GM10248 (cell line): Measurements from ENCODE around the gene RAP1GAP.

Experiments used
- CTCF ChIA-PET: fragments of 300-600 bp; sonication (Branson Sonifier 250); formaldehyde crosslinking; extraction: SDS; loops from one replicate; lab custom pipeline; 2021; ENCODE audit warnings: antibody characterized with exemption; lab: Yijun Ruan, JAX
- POLR2A ChIA-PET: fragments of 350-650 bp; sonication (Branson Sonifier 250); formaldehyde crosslinking; extraction: SDS; loops from one replicate; lab custom pipeline; 2020; ENCODE audit warnings: antibody characterized with exemption; lab: Yijun Ruan, JAX
- DNase-seq: peaks from one replicate; pipeline ENCODE4 v3.0.0; 2012; ENCODE audit errors: extremely low spot score
- TF ChIP-seq, protein P1 (sequence below): IDR thresholded peaks from 2 replicates; pipeline ENCODE4 v1.5.1; 2012; ENCODE audit warnings: mild to moderate bottlenecking, low read depth; ENCODE audit errors: extremely low read depth, missing control alignments, control extremely low read depth

Gene RAP1GAP

DNA sequence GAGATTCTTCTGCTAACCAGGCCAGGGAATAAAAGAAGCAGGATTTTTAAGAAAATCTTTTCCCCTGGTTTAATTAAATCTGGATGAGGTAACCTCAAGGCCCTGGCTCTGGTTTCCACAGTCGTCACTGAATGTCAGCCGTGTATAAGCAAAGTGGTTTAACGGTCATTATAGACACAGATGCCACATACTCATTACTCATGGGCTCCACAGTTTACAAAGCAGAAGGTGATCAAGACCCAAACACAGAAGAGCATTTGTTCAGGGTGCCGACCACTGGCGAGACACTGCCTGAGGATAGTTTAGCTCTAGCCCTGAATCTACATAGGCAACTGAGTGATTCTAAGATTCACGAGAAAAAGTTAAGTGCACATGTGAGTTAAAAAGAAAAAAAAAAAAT is 27.8 kb upstream of the RAP1GAP start:
- no peak for DNase-seq
- POLR2A ChIA-PET, result no interaction called here
- TF ChIP-seq, protein P1, sequence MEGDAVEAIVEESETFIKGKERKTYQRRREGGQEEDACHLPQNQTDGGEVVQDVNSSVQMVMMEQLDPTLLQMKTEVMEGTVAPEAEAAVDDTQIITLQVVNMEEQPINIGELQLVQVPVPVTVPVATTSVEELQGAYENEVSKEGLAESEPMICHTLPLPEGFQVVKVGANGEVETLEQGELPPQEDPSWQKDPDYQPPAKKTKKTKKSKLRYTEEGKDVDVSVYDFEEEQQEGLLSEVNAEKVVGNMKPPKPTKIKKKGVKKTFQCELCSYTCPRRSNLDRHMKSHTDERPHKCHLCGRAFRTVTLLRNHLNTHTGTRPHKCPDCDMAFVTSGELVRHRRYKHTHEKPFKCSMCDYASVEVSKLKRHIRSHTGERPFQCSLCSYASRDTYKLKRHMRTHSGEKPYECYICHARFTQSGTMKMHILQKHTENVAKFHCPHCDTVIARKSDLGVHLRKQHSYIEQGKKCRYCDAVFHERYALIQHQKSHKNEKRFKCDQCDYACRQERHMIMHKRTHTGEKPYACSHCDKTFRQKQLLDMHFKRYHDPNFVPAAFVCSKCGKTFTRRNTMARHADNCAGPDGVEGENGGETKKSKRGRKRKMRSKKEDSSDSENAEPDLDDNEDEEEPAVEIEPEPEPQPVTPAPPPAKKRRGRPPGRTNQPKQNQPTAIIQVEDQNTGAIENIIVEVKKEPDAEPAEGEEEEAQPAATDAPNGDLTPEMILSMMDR, result no peak
- CTCF ChIA-PET, result no interaction called here

DNA sequence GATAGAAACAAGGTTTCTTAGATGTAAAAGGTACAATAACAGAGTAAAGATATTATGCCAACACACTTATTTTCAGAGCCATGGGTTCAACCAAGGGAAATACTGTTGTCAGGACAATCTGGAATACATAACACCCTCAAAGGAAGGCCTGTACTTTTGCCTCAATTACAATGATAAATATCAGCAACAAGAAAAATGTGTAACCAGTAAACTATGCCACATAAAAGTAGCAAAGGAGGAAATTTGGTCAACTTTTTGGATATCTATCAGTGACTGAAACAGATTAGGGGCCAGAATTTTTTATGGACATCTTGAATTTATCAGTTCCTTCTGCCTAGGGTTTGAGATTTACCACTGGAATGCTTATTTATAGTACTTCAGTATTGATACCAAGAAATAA is 24.6 kb upstream of the RAP1GAP start:
- CTCF ChIA-PET, result no interaction called here
- TF ChIP-seq, protein P1, result no peak
- no peak for DNase-seq
- POLR2A ChIA-PET, result no interaction called here

DNA sequence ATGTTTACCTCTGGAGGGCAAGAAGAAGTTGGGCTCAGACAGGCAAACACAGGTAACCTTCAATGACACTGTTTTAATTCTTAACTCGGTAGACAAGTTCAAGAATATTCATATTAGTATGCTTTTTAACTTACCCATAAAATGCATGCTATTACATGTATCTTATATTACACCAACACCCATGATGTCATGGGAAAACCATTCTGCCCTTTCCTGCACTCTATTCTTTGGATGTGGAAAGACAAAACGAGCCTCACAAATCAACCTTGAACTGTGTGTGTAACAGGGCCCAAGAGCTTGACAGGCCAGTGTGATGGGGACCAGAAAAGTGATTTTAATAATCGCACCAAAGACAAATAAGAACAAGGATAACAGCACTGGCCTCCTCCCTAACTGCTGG is 22.6 kb upstream of the RAP1GAP start:
- no peak for DNase-seq
- TF ChIP-seq, protein P1, result no peak
- ChIA-PET CTCF (no interaction called here), POLR2A (no interaction called here)

DNA sequence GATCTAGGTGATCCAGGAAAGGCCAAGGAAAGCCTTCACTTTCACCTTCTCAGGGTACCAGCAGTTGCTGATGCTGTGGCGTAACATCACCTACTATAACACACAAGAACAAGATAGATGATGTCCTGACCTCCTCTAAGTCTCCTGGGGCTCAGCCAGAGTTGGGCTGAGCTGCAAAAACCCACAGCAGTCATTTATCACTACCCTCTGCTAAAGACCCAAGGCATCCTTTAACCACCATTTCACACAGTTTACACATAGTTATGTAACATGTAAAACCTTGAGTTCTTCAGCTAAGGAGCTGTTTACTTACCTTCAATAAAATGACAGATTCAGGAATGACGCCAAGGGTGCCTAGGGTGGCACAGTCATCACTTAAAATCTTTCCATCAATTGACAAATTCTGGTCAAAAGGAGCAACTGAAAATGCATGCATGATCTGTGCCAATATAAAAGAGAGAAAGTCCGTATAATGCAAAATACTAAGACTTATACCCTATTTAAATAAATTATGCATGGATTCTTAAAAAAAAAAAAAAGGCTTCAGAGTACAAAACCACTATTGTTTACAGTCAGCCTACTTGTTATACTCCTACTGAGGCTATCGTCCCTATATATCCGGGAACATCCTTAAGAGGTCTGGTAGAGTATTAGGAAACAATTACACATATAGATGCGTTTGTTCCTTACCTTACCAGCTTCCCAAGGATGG is 20.7 kb upstream of the RAP1GAP start:
- TF ChIP-seq, protein P1, result no peak
- ChIA-PET POLR2A (no interaction called here), CTCF (no interaction called here)

DNA sequence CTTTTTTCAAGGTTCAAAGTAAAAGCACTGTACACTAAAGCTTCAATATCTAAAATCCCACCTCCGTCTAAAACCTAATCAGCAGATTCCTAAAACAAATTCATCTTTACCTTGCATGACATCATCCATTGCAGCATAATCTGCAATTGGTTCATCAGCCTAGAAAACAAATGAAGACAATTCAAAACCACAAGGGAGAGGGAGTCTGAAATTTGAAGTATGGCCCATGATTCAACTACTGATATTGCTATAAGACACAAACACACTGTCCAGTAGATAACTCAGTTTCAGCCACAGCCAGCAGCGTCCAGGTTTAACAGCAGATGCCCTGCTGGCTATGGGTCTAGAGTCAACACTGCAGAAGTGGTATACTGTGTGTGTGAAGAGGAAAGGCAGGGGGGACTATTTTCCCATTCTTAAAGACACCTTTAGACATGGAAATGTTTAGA is 17.9 kb upstream of the RAP1GAP start:
- DNase-seq, result no peak
- CTCF ChIA-PET, result interaction anchor here (1.0 to 2.0 kb wide), 2 partner anchors 16 to 47 kb away, joined by 3 to 4 read pairs; no protein-coding TSS in a partner anchor
- POLR2A ChIA-PET, result no interaction called here
- TF ChIP-seq, protein P1, result no peak

More for the DNA sequence above, 20.7 kb upstream of the RAP1GAP start:
- no peak for DNase-seq

DNA sequence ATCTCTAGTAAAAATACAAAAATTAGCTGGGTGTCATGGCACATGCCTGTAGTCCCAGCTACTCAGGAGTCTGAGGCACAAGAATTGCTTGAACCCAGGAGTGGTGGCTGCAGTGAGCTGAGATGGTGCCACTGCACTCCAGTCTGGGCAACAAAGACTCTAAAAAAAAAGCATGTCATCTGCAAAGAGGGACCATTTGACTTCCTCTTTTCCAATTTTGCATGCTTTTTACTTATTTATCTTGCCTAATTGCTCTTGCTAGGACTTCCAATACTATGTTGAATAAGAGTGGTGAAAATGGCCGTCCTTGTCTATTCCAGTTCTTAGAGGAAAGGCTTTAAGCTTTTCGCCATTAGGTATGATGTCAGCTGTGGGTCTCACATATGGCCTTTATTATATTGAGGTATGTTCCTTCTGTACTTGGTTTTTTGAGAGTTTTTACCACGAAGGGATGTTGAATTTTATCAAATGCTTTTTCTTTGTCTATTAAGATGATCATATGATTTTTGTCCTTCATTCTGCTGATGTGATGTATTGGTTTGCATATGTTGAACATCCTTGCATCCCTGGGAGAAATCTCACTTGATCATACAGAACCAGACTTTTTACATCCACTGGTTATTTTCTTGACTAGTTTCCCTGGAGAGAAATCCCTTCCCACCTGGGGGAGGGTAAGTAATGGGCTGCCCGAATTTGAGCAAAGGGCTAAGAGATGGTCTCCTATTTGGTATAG is 17.0 kb upstream of the RAP1GAP start:
- no peak for DNase-seq
- TF ChIP-seq, protein P1, result no peak
- ChIA-PET POLR2A (no interaction called here), CTCF (interaction anchor here (2.0 kb wide), 1 partner anchor 48 kb away, joined by 4 read pairs; no protein-coding TSS in a partner anchor)
